KMS-11 (cell line): ENCODE measurements around the gene ZC2HC1C.

ENCODE experiments used
- H2AFZ ChIP-seq: fragments of 200-600 bp; sonication (generic); 2 replicates; pipeline ENCODE4 v1.6.1; 2016; ENCODE audit warnings: antibody characterized with exemption, mixed run types, low read depth
- H3K27ac ChIP-seq: fragments of 200-600 bp; sonication (generic); 2 replicates; pipeline ENCODE4 v1.6.1; 2016; ENCODE audit warnings: mild to moderate bottlenecking, mixed run types
- H3K27me3 ChIP-seq: fragments of 200-600 bp; sonication (generic); 2 replicates; pipeline ENCODE4 v1.6.1; 2017; ENCODE audit warnings: mild to moderate bottlenecking, low read depth, mixed run types, moderate library complexity; ENCODE audit not compliant: insufficient read depth
- H3K36me3 ChIP-seq: fragments of 200-600 bp; sonication (generic); 2 replicates; pipeline ENCODE4 v1.6.1; 2017; ENCODE audit warnings: mild to moderate bottlenecking, mixed run types; ENCODE audit not compliant: insufficient read depth
- H3K4me1 ChIP-seq: fragments of 200-600 bp; sonication (generic); 2 replicates; pipeline ENCODE4 v1.6.1; 2016; ENCODE audit warnings: mild to moderate bottlenecking, low read depth, mixed run types; ENCODE audit not compliant: poor library complexity, severe bottlenecking
- H3K4me2 ChIP-seq: fragments of 200-600 bp; sonication (generic); 2 replicates; pipeline ENCODE4 v1.7.0; 2016; ENCODE audit warnings: mild to moderate bottlenecking, mixed run types
- H3K4me3 ChIP-seq: fragments of 200-600 bp; sonication (generic); IDR thresholded peaks from 2 replicates; pipeline ENCODE4 v1.6.1; 2017; ENCODE audit warnings: low read depth, low read length, mixed read lengths; ENCODE audit not compliant: insufficient read depth
- H3K79me2 ChIP-seq: fragments of 200-600 bp; sonication (generic); 2 replicates; pipeline ENCODE4 v1.6.1; 2016; ENCODE audit warnings: low read depth, mixed run types; ENCODE audit not compliant: insufficient read depth
- H3K9ac ChIP-seq: fragments of 200-600 bp; sonication (generic); 2 replicates; pipeline ENCODE4 v1.6.1; 2016; ENCODE audit warnings: mild to moderate bottlenecking, mixed run types
- H4K20me1 ChIP-seq: fragments of 200-600 bp; sonication (generic); 2 replicates; pipeline ENCODE4 v1.6.1; 2016; ENCODE audit warnings: mild to moderate bottlenecking, mixed run types; ENCODE audit not compliant: insufficient read depth
- TF ChIP-seq, protein P1 (sequence below): fragments of 200-600 bp; sonication (generic); conservative IDR thresholded peaks from 2 replicates; pipeline ENCODE4 v1.6.1; 2017; ENCODE audit warnings: low read depth, mild to moderate bottlenecking, antibody characterized with exemption, low read length, moderate library complexity, mixed read lengths

ZC2HC1C gene

GRCh38 chr14:75091251-75091650, 21.8 kb downstream of the ZC2HC1C start:
- no peaks in the 10 kb centered on the region for H3K36me3 ChIP-seq

GRCh38 chr14:75092698-75093097, 23.3 kb downstream of the ZC2HC1C start:
- TF ChIP-seq, protein P1, sequence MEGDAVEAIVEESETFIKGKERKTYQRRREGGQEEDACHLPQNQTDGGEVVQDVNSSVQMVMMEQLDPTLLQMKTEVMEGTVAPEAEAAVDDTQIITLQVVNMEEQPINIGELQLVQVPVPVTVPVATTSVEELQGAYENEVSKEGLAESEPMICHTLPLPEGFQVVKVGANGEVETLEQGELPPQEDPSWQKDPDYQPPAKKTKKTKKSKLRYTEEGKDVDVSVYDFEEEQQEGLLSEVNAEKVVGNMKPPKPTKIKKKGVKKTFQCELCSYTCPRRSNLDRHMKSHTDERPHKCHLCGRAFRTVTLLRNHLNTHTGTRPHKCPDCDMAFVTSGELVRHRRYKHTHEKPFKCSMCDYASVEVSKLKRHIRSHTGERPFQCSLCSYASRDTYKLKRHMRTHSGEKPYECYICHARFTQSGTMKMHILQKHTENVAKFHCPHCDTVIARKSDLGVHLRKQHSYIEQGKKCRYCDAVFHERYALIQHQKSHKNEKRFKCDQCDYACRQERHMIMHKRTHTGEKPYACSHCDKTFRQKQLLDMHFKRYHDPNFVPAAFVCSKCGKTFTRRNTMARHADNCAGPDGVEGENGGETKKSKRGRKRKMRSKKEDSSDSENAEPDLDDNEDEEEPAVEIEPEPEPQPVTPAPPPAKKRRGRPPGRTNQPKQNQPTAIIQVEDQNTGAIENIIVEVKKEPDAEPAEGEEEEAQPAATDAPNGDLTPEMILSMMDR: no peak
- H3K4me2 ChIP-seq: no peak overlapping the region
- H3K9ac ChIP-seq: no peak overlapping the region
- H4K20me1 ChIP-seq: no peaks in the 10 kb centered on the region
- H2AFZ ChIP-seq: no peak overlapping the region
- no peaks in the 10 kb centered on the region for H3K79me2 ChIP-seq
- H3K4me3 ChIP-seq: no peak overlapping the region
- H3K27ac ChIP-seq: no peak overlapping the region
- no peaks in the 10 kb centered on the region for H3K4me1 ChIP-seq
- no peaks in the 10 kb centered on the region for H3K36me3 ChIP-seq
- no peaks in the 10 kb centered on the region for H3K27me3 ChIP-seq

More at GRCh38 chr14:75091251-75091650, 21.8 kb downstream of the ZC2HC1C start:
- no peak overlapping the region for H2AFZ ChIP-seq
- H3K79me2 ChIP-seq: no peaks in the 10 kb centered on the region
- TF ChIP-seq, protein P1: no peak
- no peak overlapping the region for H3K27ac ChIP-seq
- H3K4me1 ChIP-seq: no peaks in the 10 kb centered on the region
- no peak overlapping the region for H3K4me3 ChIP-seq
- no peak overlapping the region for H3K4me2 ChIP-seq
- no peak overlapping the region for H3K9ac ChIP-seq
- no peaks in the 10 kb centered on the region for H3K27me3 ChIP-seq
- H4K20me1 ChIP-seq: no peaks in the 10 kb centered on the region

DNA sequence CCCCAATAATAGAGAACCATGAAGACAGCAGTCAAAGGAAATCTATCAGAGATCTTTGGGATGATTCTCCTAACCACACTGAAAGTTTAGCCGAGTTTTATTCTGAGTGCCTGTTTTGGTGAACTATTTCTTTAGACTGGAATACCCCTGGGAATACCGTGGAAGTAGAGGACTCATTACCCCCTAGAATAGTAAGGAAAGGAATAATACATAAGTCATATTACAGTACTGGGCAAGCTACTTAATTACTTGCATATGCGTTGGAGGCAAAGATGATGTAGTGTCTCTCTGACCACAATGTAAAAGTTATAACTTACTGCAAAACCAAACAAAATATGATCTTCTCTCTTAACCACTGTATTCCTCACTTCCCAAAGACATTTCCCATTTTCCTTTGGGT, 25.5 kb downstream of the ZC2HC1C start:
- no peaks in the 10 kb centered on the region for H3K36me3 ChIP-seq
- no peaks in the 10 kb centered on the region for H3K27me3 ChIP-seq
- H3K27ac ChIP-seq: no peak overlapping the region

GRCh38 chr14:75095690-75096089, 26.2 kb downstream of the ZC2HC1C start:
- H3K4me1 ChIP-seq: no peaks in the 10 kb centered on the region
- H3K27me3 ChIP-seq: no peaks in the 10 kb centered on the region
- TF ChIP-seq, protein P1: no peak
- H3K27ac ChIP-seq: no peak overlapping the region
- H3K4me3 ChIP-seq: no peak overlapping the region
- H3K9ac ChIP-seq: no peak overlapping the region
- H2AFZ ChIP-seq: no peak overlapping the region
- no peaks in the 10 kb centered on the region for H3K36me3 ChIP-seq
- H3K4me2 ChIP-seq: no peak overlapping the region
- no peaks in the 10 kb centered on the region for H4K20me1 ChIP-seq
- H3K79me2 ChIP-seq: no peaks in the 10 kb centered on the region

More for the DNA sequence above, 25.5 kb downstream of the ZC2HC1C start:
- Histone ChIP-seq H2AFZ (no peak overlapping the region), H3K79me2 (no peaks in the 10 kb centered on the region), H3K9ac (no peak overlapping the region), H3K4me1 (no peaks in the 10 kb centered on the region), H4K20me1 (no peaks in the 10 kb centered on the region), H3K4me3 (no peak overlapping the region), H3K4me2 (no peak overlapping the region)
- TF ChIP-seq, protein P1: no peak
